Chondrocyte (in vitro differentiated cells): ENCODE measurements around the gene FYN. TPM values are rescaled to one million over a fixed set of nuclear protein-coding genes. Genes with fewer than 3 reads are reported as not detected.

Source experiments
- DNase-seq: peaks from one replicate; pipeline ENCODE4 v3.0.0; 2021; ENCODE audit warnings: mixed read lengths, low spot score
- H3K27ac Mint-ChIP-seq: one replicate; pipeline ENCODE4 v1.8.0; 2021; ENCODE audit warnings: mild to moderate bottlenecking, moderate library complexity, mixed read lengths; ENCODE audit not compliant: unreplicated experiment
- H3K27me3 Mint-ChIP-seq: 2 replicates; pipeline ENCODE4 v1.8.0; 2021; ENCODE audit warnings: low read depth, mixed read lengths
- H3K36me3 Mint-ChIP-seq: 2 replicates; pipeline ENCODE4 v1.8.0; 2021; ENCODE audit warnings: low read depth, mixed read lengths
- H3K4me1 Mint-ChIP-seq: 2 replicates; pipeline ENCODE4 v1.8.0; 2021; ENCODE audit warnings: low read depth, mild to moderate bottlenecking, mixed read lengths
- H3K4me3 Mint-ChIP-seq: one replicate; pipeline ENCODE4 v1.8.0; 2021; ENCODE audit warnings: mild to moderate bottlenecking, moderate library complexity, mixed read lengths; ENCODE audit not compliant: unreplicated experiment
- H3K9me3 Mint-ChIP-seq: 2 replicates; pipeline ENCODE4 v1.8.0; 2021; ENCODE audit warnings: low read depth, mixed read lengths
- total RNA-seq: library from RNA; stranded (reverse); gene quantifications from 3 replicates; pipeline ENCODE4 v1.2.1, GENCODE V29; 2021
- TF ChIP-seq, protein P1 (sequence below): fragments of 200-600 bp; sonication (generic); IDR thresholded peaks from 2 replicates; pipeline ENCODE4 v1.5.0; 2021; ENCODE audit warnings: antibody characterized with exemption, mild to moderate bottlenecking, moderate library complexity

The FYN gene
- total RNA-seq, 1 donor from 2014 or later = 109 TPM

DNA sequence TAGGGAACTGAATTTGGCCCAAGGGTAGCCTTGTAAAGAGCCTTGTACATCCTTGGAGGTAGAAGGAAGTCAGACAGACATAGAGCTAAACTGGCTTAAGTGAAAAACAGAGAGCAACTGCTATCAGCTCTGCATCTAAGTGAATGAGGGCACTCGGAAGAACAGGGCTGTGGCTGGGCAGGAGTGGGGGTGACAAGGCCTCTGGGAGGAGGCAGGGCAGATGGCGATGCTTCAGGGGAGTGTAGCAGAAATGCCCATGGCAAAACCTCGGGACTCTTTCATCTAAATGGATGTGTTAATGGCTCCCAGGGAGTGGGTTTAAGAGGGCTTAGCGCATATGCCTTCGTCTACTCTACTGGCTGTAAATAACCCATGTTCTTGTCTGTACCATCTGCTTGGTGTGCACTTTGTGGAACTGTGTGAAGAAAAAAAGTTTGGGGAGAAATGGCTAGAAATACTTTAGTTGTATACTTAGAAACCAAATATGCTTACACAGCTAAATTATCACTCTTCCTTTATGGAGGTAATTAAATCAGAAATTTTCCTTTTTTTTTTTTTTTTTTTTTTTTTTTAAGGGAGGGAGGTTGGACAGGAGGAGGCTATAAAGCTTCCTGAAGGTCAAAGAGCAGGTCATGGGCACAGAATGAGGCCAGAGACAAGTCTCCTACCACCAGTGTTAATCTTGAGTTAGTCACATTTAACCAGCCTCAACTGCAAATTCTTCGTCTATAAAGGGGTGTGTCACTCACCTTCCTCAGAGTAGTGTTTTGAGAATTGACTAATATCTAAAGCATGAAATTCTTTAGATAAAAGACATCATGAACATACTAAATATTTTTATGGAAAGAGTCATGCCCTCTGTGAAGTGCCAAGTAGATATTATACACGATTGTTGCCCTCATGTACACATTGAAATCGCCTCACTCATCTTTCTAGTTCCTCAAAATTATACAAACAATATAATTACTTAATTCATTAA lies 60.9 kb downstream of the FYN start:
- H3K27me3 Mint-ChIP-seq = no peaks in the 10 kb centered on the region
- no peak for DNase-seq
- peaks cover 6% of the 10 kb centered on the region for H3K36me3 Mint-ChIP-seq
- H3K4me3 Mint-ChIP-seq = no peak overlapping the region
- H3K27ac Mint-ChIP-seq = no peak overlapping the region
- no peaks in the 10 kb centered on the region for H3K9me3 Mint-ChIP-seq
- TF ChIP-seq, protein P1, sequence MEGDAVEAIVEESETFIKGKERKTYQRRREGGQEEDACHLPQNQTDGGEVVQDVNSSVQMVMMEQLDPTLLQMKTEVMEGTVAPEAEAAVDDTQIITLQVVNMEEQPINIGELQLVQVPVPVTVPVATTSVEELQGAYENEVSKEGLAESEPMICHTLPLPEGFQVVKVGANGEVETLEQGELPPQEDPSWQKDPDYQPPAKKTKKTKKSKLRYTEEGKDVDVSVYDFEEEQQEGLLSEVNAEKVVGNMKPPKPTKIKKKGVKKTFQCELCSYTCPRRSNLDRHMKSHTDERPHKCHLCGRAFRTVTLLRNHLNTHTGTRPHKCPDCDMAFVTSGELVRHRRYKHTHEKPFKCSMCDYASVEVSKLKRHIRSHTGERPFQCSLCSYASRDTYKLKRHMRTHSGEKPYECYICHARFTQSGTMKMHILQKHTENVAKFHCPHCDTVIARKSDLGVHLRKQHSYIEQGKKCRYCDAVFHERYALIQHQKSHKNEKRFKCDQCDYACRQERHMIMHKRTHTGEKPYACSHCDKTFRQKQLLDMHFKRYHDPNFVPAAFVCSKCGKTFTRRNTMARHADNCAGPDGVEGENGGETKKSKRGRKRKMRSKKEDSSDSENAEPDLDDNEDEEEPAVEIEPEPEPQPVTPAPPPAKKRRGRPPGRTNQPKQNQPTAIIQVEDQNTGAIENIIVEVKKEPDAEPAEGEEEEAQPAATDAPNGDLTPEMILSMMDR = no peak
- H3K4me1 Mint-ChIP-seq = peaks cover 22% of the 10 kb centered on the region

DNA sequence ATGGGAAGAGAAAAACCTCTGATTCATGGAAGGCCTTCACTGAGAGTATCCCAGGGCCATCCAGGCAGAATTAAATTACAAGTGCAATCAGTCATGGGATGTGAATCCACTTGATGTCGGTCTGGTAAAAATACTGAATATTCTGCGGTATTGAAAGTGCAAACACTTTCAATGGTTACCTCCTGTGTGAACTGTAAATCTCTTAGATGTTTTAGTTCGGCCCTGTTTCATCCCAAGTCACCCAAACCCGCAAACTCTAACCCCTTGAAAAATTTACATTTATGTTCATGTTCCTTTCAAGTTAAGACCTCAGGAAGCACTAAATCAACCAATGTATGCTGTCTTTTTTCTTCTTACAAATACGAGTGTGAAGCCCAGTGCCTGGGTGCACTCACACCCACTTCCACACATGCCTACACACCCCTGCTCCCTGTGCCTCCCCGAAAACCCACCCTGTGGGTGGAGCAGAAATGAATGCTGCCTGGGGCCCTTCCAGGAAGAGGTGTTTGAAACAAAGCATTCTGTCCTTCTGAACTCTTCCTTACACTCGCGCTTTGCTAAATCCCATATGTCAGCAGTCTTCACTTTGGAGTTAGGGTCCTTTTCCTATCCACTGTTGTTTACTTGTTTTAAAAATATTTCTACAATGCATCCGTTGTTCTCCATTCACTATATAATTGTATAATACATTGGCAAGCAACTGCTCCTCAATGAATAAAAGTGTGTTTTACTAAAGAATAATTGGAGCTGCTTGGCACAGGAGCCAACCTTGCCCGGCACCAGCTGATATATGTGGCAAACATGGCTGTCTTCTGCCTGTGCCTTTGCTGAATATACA lies 62.7 kb downstream of the FYN start:
- Mint-ChIP-seq H3K27me3 (no peaks in the 10 kb centered on the region), H3K9me3 (no peaks in the 10 kb centered on the region), H3K4me1 (peaks cover 25% of the 10 kb centered on the region), H3K4me3 (no peak overlapping the region), H3K36me3 (peaks cover 6% of the 10 kb centered on the region), H3K27ac (no peak overlapping the region)
- TF ChIP-seq, protein P1 = no peak
- DNase-seq = no peak

DNA sequence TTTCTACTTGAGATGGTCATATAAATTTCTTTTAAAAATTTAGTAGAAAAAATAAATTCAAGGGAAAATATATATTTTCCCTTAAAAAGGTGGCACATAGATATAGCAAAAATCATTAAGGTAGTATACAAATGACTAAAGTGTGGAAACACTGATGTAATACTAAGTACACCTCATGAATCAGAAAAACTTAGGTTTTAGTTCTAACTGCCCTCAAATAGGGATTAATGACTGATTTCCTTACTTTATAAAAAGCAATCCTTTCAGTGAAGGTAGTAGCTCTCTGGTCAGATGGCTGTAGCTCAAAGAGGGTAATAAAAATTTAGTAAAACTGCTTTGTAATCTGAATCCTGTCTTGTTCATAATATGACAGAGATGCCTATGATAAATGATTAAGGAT lies 63.5 kb downstream of the FYN start:
- DNase-seq = no peak
- H3K27me3 Mint-ChIP-seq = no peaks in the 10 kb centered on the region
- TF ChIP-seq, protein P1 = no peak
- no peaks in the 10 kb centered on the region for H3K9me3 Mint-ChIP-seq
- H3K27ac Mint-ChIP-seq = no peak overlapping the region
- H3K4me3 Mint-ChIP-seq = no peak overlapping the region
- peaks cover 31% of the 10 kb centered on the region for H3K4me1 Mint-ChIP-seq
- H3K36me3 Mint-ChIP-seq = peaks cover 6% of the 10 kb centered on the region

DNA sequence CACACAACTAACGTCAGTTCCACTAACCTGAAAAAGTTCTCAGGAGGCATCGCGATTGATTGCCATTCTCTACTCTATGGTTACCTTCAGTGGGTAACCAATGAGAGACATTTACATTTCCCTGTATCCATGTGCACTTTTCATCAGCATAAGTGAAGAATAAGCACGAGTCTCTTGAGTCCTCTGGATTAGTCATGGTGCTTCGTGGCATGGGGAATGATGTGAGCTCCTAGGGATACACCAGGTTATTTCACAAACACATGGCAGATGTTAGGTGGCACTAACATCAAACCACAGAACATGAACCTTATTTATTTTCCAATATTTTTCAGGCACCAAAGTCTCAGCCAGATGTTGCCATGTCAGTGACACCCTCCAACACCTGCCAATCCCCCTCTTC lies 64.0 kb downstream of the FYN start:
- Mint-ChIP-seq H3K9me3 (no peaks in the 10 kb centered on the region), H3K27ac (no peak overlapping the region), H3K36me3 (peaks cover 6% of the 10 kb centered on the region), H3K27me3 (no peaks in the 10 kb centered on the region), H3K4me3 (no peak overlapping the region), H3K4me1 (peaks cover 36% of the 10 kb centered on the region)
- DNase-seq = no peak
- TF ChIP-seq, protein P1 = no peak

DNA sequence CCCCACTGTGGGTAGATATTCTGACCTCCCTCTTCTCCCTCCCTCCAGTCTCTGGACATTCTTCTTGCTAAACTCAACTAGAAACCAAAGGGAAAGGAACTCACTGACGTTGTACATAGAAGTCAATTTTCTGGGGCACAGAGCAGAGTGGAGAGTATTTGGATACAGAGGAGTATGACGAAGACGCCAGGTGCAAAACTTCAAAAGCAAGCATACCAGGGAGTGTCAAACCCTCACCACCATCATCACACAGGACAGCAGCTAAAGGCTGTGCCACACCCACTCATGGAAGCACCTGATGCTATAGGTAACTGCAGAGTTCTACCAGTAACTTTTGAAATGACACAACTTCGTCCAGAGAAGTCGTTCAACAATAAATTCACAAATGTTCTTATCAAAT lies 64.8 kb downstream of the FYN start:
- H3K27me3 Mint-ChIP-seq = no peaks in the 10 kb centered on the region
- no peaks in the 10 kb centered on the region for H3K9me3 Mint-ChIP-seq
- H3K36me3 Mint-ChIP-seq = peaks cover 6% of the 10 kb centered on the region
- DNase-seq = no peak
- TF ChIP-seq, protein P1 = no peak
- H3K27ac Mint-ChIP-seq = no peak overlapping the region
- no peak overlapping the region for H3K4me3 Mint-ChIP-seq
- peaks cover 39% of the 10 kb centered on the region for H3K4me1 Mint-ChIP-seq
